HepG2 (cell line): Measurements from ENCODE around the gene RPS17. TPM values are rescaled to one million over a fixed set of nuclear protein-coding genes. Genes with fewer than 3 reads are reported as not detected.
A peak's percentile ranks its signal among the peaks of the same experiment; 100 is the strongest.

Experiments used
- ATF2 ChIP-seq: sonication (generic); formaldehyde crosslinking; IDR thresholded peaks from 2 replicates; pipeline ENCODE4 v1.4.0; 2020; ENCODE audit warnings: missing genetic modification reagents
- FLYWCH1 ChIP-seq: sonication (generic); formaldehyde crosslinking; IDR thresholded peaks from 2 replicates; pipeline ENCODE4 v1.8.1; 2023; ENCODE audit warnings: mild to moderate bottlenecking, missing genetic modification reagents
- HMGA1 ChIP-seq: sonication (generic); formaldehyde crosslinking; conservative IDR thresholded peaks from 2 replicates; pipeline ENCODE4 v1.4.0; 2020; ENCODE audit warnings: missing genetic modification reagents
- KAT8 ChIP-seq: IDR thresholded peaks from 2 replicates; pipeline ENCODE4 v1.6.1; 2016; ENCODE audit warnings: missing genetic modification reagents, missing compliant biosample characterization
- NBN ChIP-seq: fragments of 450-650 bp; conservative IDR thresholded peaks from 2 replicates; pipeline ENCODE4 v1.6.1; 2017
- NR0B2 ChIP-seq: sonication (generic); formaldehyde crosslinking; IDR thresholded peaks from 2 replicates; pipeline ENCODE4 v1.4.0; 2020; ENCODE audit warnings: mild to moderate bottlenecking, missing genetic modification reagents
- PCBP1 ChIP-seq: fragments of 200-400 bp; formaldehyde crosslinking; IDR thresholded peaks from 2 replicates; pipeline ENCODE4 v1.6.1; 2017; ENCODE audit warnings: mild to moderate bottlenecking, low read depth, low read length, borderline replicate concordance
- REXO4 ChIP-seq: sonication (generic); formaldehyde crosslinking; IDR thresholded peaks from 2 replicates; pipeline ENCODE4 v1.8.0; 2022; ENCODE audit warnings: missing genetic modification reagents, mild to moderate bottlenecking, borderline replicate concordance
- RFX5 ChIP-seq: IDR thresholded peaks from 2 replicates; pipeline ENCODE4 v1.6.1; 2011; ENCODE audit warnings: low read depth, low read length, improper control_type of control experiment
- RXRA ChIP-seq: sonication (generic); formaldehyde crosslinking; IDR thresholded peaks from 2 replicates; pipeline ENCODE4 v1.5.1; 2020; ENCODE audit warnings: missing genetic modification reagents
- SMARCC2 ChIP-seq: fragments of 450-650 bp; IDR thresholded peaks from 2 replicates; pipeline ENCODE4 v1.6.1; 2017; ENCODE audit warnings: antibody characterized with exemption, mild to moderate bottlenecking
- TSC22D2 ChIP-seq: sonication (generic); formaldehyde crosslinking; IDR thresholded peaks from 2 replicates; pipeline ENCODE4 v1.5.1; 2020; ENCODE audit warnings: missing genetic modification reagents, mild to moderate bottlenecking, borderline replicate concordance
- ZBTB7A ChIP-seq: sonication (generic); formaldehyde crosslinking; IDR thresholded peaks from 2 replicates; pipeline ENCODE4 v1.8.0; 2022; ENCODE audit warnings: mild to moderate bottlenecking, missing genetic modification reagents
- ZNF343 ChIP-seq: sonication (generic); formaldehyde crosslinking; IDR thresholded peaks from 2 replicates; pipeline ENCODE4 v1.4.0; 2020; ENCODE audit warnings: mild to moderate bottlenecking, missing genetic modification reagents
- ZUFSP ChIP-seq: sonication (generic); formaldehyde crosslinking; IDR thresholded peaks from 2 replicates; pipeline ENCODE4 v1.9.0; 2021; ENCODE audit warnings: missing genetic modification reagents, mild to moderate bottlenecking, borderline replicate concordance
- polyA plus RNA-seq, 8 experiments: library from polyadenylated mRNA; depleted of rRNA in 3 of 8; stranded (reverse) in 7 of 8; unstranded in 1 of 8; fragments of >200 nt; fragmentation: Illumina TruSeq in 4 of 8; extraction: Trizol in 4 of 8; gene quantifications; 2 replicates each; pipeline versions ENCODE4 v1.2.1 to v1.2.3, GENCODE V29; 2011 to 2016; ENCODE audit warnings: low read depth in 4 of 8, missing spikeins in 1 of 8, mixed read lengths in 1 of 8; ENCODE audit not compliant: insufficient read depth in 1 of 8
- total RNA-seq, 5 experiments: library from RNA; depleted of rRNA; stranded (reverse); fragments of >200 nt; fragmentation: Illumina TruSeq; extraction: Trizol; gene quantifications; 2 replicates each; pipeline ENCODE4 v1.2.3, GENCODE V29; 2016; ENCODE audit warnings: low read depth in 1 of 5
- TF ChIP-seq, protein P1 (sequence below): sonication (generic); formaldehyde crosslinking; IDR thresholded peaks from 2 replicates; pipeline ENCODE4 v1.4.0; 2020; ENCODE audit warnings: missing genetic modification reagents, mild to moderate bottlenecking, borderline replicate concordance
- TF ChIP-seq, protein P2 (sequence below): sonication (generic); formaldehyde crosslinking; IDR thresholded peaks from 2 replicates; pipeline ENCODE4 v1.4.0; 2020; ENCODE audit warnings: missing genetic modification reagents
- TF ChIP-seq, protein P3 (sequence below): sonication (generic); formaldehyde crosslinking; IDR thresholded peaks from 2 replicates; pipeline ENCODE4 v1.4.0; 2020; ENCODE audit warnings: mild to moderate bottlenecking, missing genetic modification reagents

The RPS17 gene
- total and polyA plus RNA-seq, 2 of the 13 experiments (the other 11 are each of a cell fraction or from before 2014, with no cell fraction given) = 2,570 to 5,021 TPM

GRCh38 chr15:82540055-82540983, at the start of gene RPS17 (continued):
- TF ChIP-seq, protein P1, sequence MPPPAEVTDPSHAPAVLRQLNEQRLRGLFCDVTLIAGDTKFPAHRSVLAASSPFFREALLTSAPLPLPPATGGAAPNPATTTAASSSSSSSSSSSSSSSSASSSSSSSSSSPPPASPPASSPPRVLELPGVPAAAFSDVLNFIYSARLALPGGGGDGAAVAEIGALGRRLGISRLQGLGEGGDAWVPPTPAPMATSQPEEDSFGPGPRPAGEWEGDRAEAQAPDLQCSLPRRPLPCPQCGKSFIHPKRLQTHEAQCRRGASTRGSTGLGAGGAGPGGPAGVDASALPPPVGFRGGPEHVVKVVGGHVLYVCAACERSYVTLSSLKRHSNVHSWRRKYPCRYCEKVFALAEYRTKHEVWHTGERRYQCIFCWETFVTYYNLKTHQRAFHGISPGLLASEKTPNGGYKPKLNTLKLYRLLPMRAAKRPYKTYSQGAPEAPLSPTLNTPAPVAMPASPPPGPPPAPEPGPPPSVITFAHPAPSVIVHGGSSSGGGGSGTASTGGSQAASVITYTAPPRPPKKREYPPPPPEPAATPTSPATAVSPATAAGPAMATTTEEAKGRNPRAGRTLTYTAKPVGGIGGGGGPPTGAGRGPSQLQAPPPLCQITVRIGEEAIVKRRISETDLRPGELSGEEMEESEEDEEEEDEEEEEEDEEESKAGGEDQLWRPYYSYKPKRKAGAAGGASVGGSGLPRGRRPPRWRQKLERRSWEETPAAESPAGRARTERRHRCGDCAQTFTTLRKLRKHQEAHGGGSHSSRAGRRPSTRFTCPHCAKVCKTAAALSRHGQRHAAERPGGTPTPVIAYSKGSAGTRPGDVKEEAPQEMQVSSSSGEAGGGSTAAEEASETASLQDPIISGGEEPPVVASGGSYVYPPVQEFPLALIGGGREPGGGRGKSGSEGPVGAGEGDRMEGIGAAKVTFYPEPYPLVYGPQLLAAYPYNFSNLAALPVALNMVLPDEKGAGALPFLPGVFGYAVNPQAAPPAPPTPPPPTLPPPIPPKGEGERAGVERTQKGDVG (CRISPR knock-in tag) = no peak
- TF ChIP-seq ZBTB7A (CRISPR knock-in tag) (peak; percentile 78; the same call in 1 of the 2 replicates), RXRA (CRISPR knock-in tag) (no peak; the same call in 1 of the 2 replicates), NR0B2 (CRISPR knock-in tag) (peak; percentile 54; the same call in 1 of the 2 replicates), RFX5 (peak; percentile 29; the same call in 1 of the 2 replicates), PCBP1 (no peak), FLYWCH1 (CRISPR knock-in tag) (peak; percentile 75; the same call in 1 of the 2 replicates), ZUFSP (CRISPR knock-in tag) (no peak), SMARCC2 (no peak), TSC22D2 (CRISPR knock-in tag) (no peak), KAT8 (CRISPR knock-in tag) (peak; percentile 97), NBN (no peak), ZNF343 (CRISPR knock-in tag) (peak; percentile 68), HMGA1 (CRISPR knock-in tag) (no peak), ATF2 (CRISPR knock-in tag) (peak; percentile 67), REXO4 (CRISPR knock-in tag) (no peak)
- TF ChIP-seq, protein P2, sequence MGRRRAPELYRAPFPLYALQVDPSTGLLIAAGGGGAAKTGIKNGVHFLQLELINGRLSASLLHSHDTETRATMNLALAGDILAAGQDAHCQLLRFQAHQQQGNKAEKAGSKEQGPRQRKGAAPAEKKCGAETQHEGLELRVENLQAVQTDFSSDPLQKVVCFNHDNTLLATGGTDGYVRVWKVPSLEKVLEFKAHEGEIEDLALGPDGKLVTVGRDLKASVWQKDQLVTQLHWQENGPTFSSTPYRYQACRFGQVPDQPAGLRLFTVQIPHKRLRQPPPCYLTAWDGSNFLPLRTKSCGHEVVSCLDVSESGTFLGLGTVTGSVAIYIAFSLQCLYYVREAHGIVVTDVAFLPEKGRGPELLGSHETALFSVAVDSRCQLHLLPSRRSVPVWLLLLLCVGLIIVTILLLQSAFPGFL (CRISPR knock-in tag) = no peak
- TF ChIP-seq, protein P3, sequence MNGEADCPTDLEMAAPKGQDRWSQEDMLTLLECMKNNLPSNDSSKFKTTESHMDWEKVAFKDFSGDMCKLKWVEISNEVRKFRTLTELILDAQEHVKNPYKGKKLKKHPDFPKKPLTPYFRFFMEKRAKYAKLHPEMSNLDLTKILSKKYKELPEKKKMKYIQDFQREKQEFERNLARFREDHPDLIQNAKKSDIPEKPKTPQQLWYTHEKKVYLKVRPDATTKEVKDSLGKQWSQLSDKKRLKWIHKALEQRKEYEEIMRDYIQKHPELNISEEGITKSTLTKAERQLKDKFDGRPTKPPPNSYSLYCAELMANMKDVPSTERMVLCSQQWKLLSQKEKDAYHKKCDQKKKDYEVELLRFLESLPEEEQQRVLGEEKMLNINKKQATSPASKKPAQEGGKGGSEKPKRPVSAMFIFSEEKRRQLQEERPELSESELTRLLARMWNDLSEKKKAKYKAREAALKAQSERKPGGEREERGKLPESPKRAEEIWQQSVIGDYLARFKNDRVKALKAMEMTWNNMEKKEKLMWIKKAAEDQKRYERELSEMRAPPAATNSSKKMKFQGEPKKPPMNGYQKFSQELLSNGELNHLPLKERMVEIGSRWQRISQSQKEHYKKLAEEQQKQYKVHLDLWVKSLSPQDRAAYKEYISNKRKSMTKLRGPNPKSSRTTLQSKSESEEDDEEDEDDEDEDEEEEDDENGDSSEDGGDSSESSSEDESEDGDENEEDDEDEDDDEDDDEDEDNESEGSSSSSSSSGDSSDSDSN = peak; percentile 70
